ENCODE measurements around the gene STAT6.

DNA sequence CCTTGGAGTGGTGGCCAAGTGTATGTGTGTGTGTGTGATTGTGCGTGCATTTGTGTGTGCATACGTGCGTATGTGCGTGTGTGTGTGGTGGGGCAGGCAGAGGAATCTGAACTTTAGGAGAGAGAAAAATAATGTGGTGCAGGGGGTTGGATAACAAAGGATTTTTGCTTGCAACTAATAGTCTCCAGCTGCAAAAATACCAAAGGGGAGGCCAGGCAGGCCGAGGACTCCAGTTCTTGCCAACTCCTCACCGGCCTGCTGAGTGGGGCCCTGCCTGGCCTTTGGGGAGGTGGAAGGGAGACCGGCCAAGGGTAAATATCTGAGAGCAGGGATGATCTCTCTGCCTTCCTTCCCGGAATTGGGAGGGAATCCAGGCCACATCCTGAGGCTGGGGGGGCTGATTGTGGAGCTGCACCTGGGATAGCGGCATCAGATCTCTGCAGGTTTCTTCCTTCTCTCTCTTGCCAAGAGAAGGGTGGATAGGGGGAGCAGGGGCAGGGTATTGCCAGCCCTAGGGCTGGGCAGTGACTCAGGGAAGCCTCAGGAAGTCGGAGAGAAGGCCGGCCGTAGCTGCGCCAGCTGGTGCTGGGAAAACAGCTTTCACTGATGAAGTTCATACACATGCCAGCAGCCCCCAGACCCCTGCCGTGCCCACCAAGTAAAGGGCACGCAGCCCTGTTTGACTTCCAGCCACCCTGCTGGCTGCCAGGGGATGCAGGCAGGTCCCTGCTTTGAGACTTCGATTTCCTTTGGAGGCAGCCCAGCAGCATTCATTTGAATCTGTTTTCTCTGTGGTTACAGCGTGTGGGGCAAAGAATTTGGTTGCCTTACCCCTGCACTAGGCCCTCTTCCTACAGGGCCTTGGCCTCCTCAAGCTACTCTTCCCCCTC lies 40.8 kb upstream of the STAT6 start:
- TF ChIP-seq, protein P1, sequence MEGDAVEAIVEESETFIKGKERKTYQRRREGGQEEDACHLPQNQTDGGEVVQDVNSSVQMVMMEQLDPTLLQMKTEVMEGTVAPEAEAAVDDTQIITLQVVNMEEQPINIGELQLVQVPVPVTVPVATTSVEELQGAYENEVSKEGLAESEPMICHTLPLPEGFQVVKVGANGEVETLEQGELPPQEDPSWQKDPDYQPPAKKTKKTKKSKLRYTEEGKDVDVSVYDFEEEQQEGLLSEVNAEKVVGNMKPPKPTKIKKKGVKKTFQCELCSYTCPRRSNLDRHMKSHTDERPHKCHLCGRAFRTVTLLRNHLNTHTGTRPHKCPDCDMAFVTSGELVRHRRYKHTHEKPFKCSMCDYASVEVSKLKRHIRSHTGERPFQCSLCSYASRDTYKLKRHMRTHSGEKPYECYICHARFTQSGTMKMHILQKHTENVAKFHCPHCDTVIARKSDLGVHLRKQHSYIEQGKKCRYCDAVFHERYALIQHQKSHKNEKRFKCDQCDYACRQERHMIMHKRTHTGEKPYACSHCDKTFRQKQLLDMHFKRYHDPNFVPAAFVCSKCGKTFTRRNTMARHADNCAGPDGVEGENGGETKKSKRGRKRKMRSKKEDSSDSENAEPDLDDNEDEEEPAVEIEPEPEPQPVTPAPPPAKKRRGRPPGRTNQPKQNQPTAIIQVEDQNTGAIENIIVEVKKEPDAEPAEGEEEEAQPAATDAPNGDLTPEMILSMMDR (IDR thresholded peaks at IDR 0.05; ENCODE audit: insufficient read depth, low read length, poor library complexity, severe bottlenecking) = no peak
- TF ChIP-seq EZH2phosphoT487 (conservative IDR thresholded peaks at IDR 0.05; ENCODE audit: low read length) = no peak

Data from SU-DHL-6 (cell line).